Endothelial cell of umbilical vein (primary cell): ENCODE results near the gene SRGAP3. TPM values are rescaled to one million over a fixed set of nuclear protein-coding genes. Genes with fewer than 3 reads are reported as not detected.

ENCODE experiments used
- BruUV-seq: library from RNA; stranded (reverse); fragments of 400-500 nt; replicated peaks from 2 replicates; lab custom pipeline; 2021; lab: Mats Ljungman, UMichigan
- CTCF ChIA-PET: fragments of 300-600, 350-600 bp; sonication (Branson Sonifier 250); formaldehyde crosslinking; loops from one replicate; lab custom pipeline; 2021; ENCODE audit warnings: antibody characterized with exemption, inconsistent platforms; lab: Charles Lee
- POLR2A ChIA-PET: fragments of 300-600, 350-600 bp; sonication (Branson Sonifier 250); formaldehyde crosslinking; loops from one replicate; lab custom pipeline; 2021; ENCODE audit warnings: antibody characterized with exemption, inconsistent platforms; lab: Charles Lee
- DNase-seq: peaks from one replicate; pipeline ENCODE4 v3.0.0-alpha.2; 2011; ENCODE audit warnings: low read depth, low spot score
- FAIRE-seq: peaks from 2 replicates; lab custom pipeline; 2011; peaks lifted over from hg19 to GRCh38; lab: Jason Lieb, UNC
- H2AFZ ChIP-seq: 2 replicates; pipeline ENCODE4 v1.6.0; 2012; ENCODE audit warnings: low read depth, low read length, control low read depth, inconsistent platforms
- H3K27ac ChIP-seq: 2 replicates; pipeline ENCODE4 v1.5.1; 2011; ENCODE audit warnings: low read depth, mild to moderate bottlenecking, control low read depth, low read length, moderate library complexity; ENCODE audit not compliant: insufficient read depth
- H3K27me3 ChIP-seq, 2 experiments: 2 replicates each; pipeline versions ENCODE4 v1.6.0 to v1.6.1; 2011; ENCODE audit warnings: low read length in 2 of 2, mixed read lengths in 1 of 2; ENCODE audit not compliant: control insufficient read depth in 2 of 2, insufficient read depth in 2 of 2
- H3K36me3 ChIP-seq, 2 experiments: 2 replicates in 1 of 2; 3 replicates in 1 of 2; pipeline ENCODE4 v1.5.1; 2011; ENCODE audit warnings: low read length in 2 of 2, mild to moderate bottlenecking in 1 of 2, moderate library complexity in 1 of 2; ENCODE audit not compliant: control insufficient read depth in 2 of 2, insufficient read depth in 2 of 2; ENCODE audit errors: extremely low read depth in 1 of 2
- H3K4me1 ChIP-seq: 3 replicates; pipeline ENCODE4 v1.5.1; 2011; ENCODE audit warnings: mild to moderate bottlenecking, low read length; ENCODE audit not compliant: control insufficient read depth, insufficient read depth; ENCODE audit errors: extremely low read depth
- H3K4me2 ChIP-seq: 2 replicates; pipeline ENCODE4 v1.6.1; 2011; ENCODE audit warnings: low read length, control low read depth, mixed read lengths; ENCODE audit not compliant: insufficient read depth
- H3K4me3 ChIP-seq, 3 experiments: fragments of 200-600 bp in 1 of 3; sonication (generic), shearing (Covaris generic) in 1 of 3; replicated peaks in 1 of 3; 2 replicates each; pipeline ENCODE4 v1.5.1; 2011 to 2016; ENCODE audit warnings: control low read depth in 3 of 3, low read length in 3 of 3, mild to moderate bottlenecking in 2 of 3, inconsistent platforms in 1 of 3, low read depth in 1 of 3, moderate library complexity in 1 of 3; ENCODE audit not compliant: insufficient read depth in 1 of 3
- H3K79me2 ChIP-seq: 2 replicates; pipeline ENCODE4 v1.6.0; 2012; ENCODE audit warnings: low read length, inconsistent platforms; ENCODE audit not compliant: control insufficient read depth, insufficient read depth
- H3K9ac ChIP-seq: replicated peaks from 2 replicates; pipeline ENCODE3; 2011; ENCODE audit warnings: low read length, control low read depth; ENCODE audit not compliant: insufficient read depth; ENCODE audit errors: extremely low read depth
- H3K9me1 ChIP-seq: replicated peaks from 3 replicates; pipeline ENCODE4 v1.6.0; 2011; ENCODE audit warnings: mild to moderate bottlenecking, low read length; ENCODE audit not compliant: control insufficient read depth, insufficient read depth; ENCODE audit errors: extremely low read depth
- H3K9me3 ChIP-seq: replicated peaks from 2 replicates; pipeline ENCODE4 v1.5.1; 2012; ENCODE audit warnings: low read length, inconsistent platforms; ENCODE audit not compliant: control insufficient read depth, insufficient read depth
- H4K20me1 ChIP-seq: replicated peaks from 2 replicates; pipeline ENCODE3; 2011; ENCODE audit warnings: mild to moderate bottlenecking, low read length; ENCODE audit not compliant: control insufficient read depth, insufficient read depth; ENCODE audit errors: extremely low read depth
- EZH2 ChIP-seq: IDR thresholded peaks from 2 replicates; pipeline ENCODE4 v1.6.1; 2012; ENCODE audit warnings: borderline replicate concordance, low read depth, mild to moderate bottlenecking, moderate library complexity, low read length, inconsistent platforms; ENCODE audit not compliant: severe bottlenecking
- FOS ChIP-seq: IDR thresholded peaks from 2 replicates; pipeline ENCODE4 v1.6.1; 2011; ENCODE audit warnings: mild to moderate bottlenecking, low read length, moderate library complexity, borderline replicate concordance; ENCODE audit not compliant: insufficient read depth
- GATA2 ChIP-seq: IDR thresholded peaks from 2 replicates; pipeline ENCODE4 v1.7.0; 2011; ENCODE audit warnings: low read depth, mild to moderate bottlenecking, moderate library complexity, mixed read lengths, low read length; ENCODE audit not compliant: insufficient read length, insufficient read depth
- JUN ChIP-seq: IDR thresholded peaks from 2 replicates; pipeline ENCODE4 v1.6.1; 2011; ENCODE audit warnings: borderline replicate concordance, low read depth; ENCODE audit not compliant: insufficient read length, insufficient read depth
- MYC ChIP-seq: IDR thresholded peaks from one replicate; pipeline ENCODE4 v1.6.1; 2011; ENCODE audit warnings: mild to moderate bottlenecking, low read depth, low read length
- POLR2A ChIP-seq: IDR thresholded peaks from 2 replicates; pipeline ENCODE4 v1.6.1; 2012; ENCODE audit warnings: low read depth, mild to moderate bottlenecking, control low read depth, low read length
- POLR2AphosphoS5 ChIP-seq: IDR thresholded peaks from 2 replicates; pipeline ENCODE4 v1.6.1; 2012; ENCODE audit warnings: low read depth, mild to moderate bottlenecking, control low read depth, low read length, moderate library complexity; ENCODE audit not compliant: insufficient read depth
- dilution Hi-C: fragments of 300-500 bp; cut with MboI; formaldehyde crosslinking; loops from one replicate; pipeline ENCODE4 v1.15.0; 2019; ENCODE audit warnings: low sequenced_read_pairs; ENCODE audit not compliant: extremely low pct_ligation_motif_present
- intact Hi-C: fragments of 100-400 bp; cut with micrococcal nuclease; formaldehyde crosslinking; loops from one replicate; pipeline ENCODE4 v1.10.0; 2022
- polyA plus RNA-seq, 4 experiments: library from polyadenylated mRNA; depleted of rRNA in 3 of 4; stranded (reverse) in 3 of 4; unstranded in 1 of 4; fragments of >200 nt; gene quantifications; 2 replicates each; pipeline versions ENCODE4 v1.2.1 to v1.2.3, GENCODE V29; 2011 to 2012; ENCODE audit warnings: missing spikeins in 1 of 4
- total RNA-seq: library from RNA; stranded (reverse); gene quantifications from 2 replicates; pipeline ENCODE4 v1.2.3, GENCODE V29; 2021
- TF ChIP-seq, protein P1 (sequence below), 2 donors: IDR thresholded peaks; 1 replicate in 1 of 2; 2 replicates in 1 of 2; pipeline ENCODE4 v1.5.1; 2011; ENCODE audit warnings: low read length in 2 of 2, mild to moderate bottlenecking in 2 of 2, moderate library complexity in 2 of 2, control low read depth in 1 of 2, inconsistent platforms in 1 of 2, low read depth in 1 of 2; ENCODE audit not compliant: insufficient read depth in 1 of 2; ENCODE audit errors: extremely low read depth in 1 of 2
- TF ChIP-seq, protein P2 (sequence below): IDR thresholded peaks from 2 replicates; pipeline ENCODE4 v1.6.1; 2011; ENCODE audit not compliant: insufficient read depth, insufficient read length

The SRGAP3 gene
- total and polyA plus RNA-seq, 2 donors (not counting 3 experiments of a cell fraction or from before 2014, with no cell fraction given) = 0.06 TPM; not detected in 1

DNA sequence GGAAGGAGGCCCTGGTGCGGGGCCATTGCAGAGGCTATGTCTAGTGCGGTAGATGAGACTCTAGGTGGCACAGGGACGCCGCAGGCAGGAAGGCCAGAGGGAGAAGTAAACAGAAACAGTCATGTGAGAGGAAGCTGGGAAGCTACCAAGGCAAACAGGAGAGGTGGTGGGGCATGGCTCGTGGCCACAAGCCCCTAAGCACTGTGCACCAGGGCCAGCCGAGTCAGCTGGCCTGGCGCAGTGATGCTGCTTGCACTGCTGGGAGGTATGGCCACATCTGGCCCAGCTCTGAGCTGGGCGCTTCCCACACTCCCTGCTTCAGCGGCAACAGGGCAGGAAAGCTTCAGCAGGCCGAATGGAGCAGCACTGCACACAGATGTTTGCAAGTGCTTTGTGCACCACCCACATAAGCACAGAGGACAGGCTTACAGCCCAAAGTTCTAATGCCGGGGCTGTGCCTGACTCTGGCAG lies 76.6 kb downstream of the SRGAP3 start:
- no TSS peak for BruUV-seq

More for the DNA sequence above, 76.6 kb downstream of the SRGAP3 start:
- intact Hi-C loops = no loop called here
- H3K79me2 ChIP-seq = no peaks in the 10 kb centered on the region
- H3K9ac ChIP-seq = no peak overlapping the region
- no peak overlapping the region for H3K4me2 ChIP-seq
- dilution Hi-C loops = no loop called here
- TF ChIP-seq GATA2 (no peak), POLR2AphosphoS5 (no peak), POLR2A (no peak), FOS (no peak), MYC (no peak), EZH2 (no peak), JUN (no peak)
- TF ChIP-seq, protein P1, sequence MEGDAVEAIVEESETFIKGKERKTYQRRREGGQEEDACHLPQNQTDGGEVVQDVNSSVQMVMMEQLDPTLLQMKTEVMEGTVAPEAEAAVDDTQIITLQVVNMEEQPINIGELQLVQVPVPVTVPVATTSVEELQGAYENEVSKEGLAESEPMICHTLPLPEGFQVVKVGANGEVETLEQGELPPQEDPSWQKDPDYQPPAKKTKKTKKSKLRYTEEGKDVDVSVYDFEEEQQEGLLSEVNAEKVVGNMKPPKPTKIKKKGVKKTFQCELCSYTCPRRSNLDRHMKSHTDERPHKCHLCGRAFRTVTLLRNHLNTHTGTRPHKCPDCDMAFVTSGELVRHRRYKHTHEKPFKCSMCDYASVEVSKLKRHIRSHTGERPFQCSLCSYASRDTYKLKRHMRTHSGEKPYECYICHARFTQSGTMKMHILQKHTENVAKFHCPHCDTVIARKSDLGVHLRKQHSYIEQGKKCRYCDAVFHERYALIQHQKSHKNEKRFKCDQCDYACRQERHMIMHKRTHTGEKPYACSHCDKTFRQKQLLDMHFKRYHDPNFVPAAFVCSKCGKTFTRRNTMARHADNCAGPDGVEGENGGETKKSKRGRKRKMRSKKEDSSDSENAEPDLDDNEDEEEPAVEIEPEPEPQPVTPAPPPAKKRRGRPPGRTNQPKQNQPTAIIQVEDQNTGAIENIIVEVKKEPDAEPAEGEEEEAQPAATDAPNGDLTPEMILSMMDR (IDR thresholded peaks at IDR 0.05; ENCODE audit: extremely low read depth in 1 of 2, insufficient read depth in 1 of 2, low read depth in 1 of 2, low read length in 2 of 2) = no peak
- TF ChIP-seq, protein P2, sequence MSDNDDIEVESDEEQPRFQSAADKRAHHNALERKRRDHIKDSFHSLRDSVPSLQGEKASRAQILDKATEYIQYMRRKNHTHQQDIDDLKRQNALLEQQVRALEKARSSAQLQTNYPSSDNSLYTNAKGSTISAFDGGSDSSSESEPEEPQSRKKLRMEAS = no peak
- H2AFZ ChIP-seq = no peak overlapping the region
- H3K9me1 ChIP-seq = no peaks in the 10 kb centered on the region
- H3K4me3 ChIP-seq = no peak overlapping the region
- H3K27me3 ChIP-seq = no peaks in the 10 kb centered on the region
- H3K9me3 ChIP-seq = no peaks in the 10 kb centered on the region
- H3K4me1 ChIP-seq = no peaks in the 10 kb centered on the region
- FAIRE-seq (no peak), DNase-seq (no peak)
- CTCF ChIA-PET = no interaction called here
- H3K27ac ChIP-seq = no peak overlapping the region
- POLR2A ChIA-PET = no interaction called here
- no peaks in the 10 kb centered on the region for H3K36me3 ChIP-seq
- H4K20me1 ChIP-seq = no peaks in the 10 kb centered on the region
